HG03354 (cell line): ENCODE results near the gene GGA1.
"Not testable (repeated sequence)": the region's sequence is repeated elsewhere in the genome, so short reads cannot be mapped to it uniquely, and the experiment has no call there.

Experiments
- ATAC-seq: cut with Tn5 transposase; IDR thresholded peaks from one replicate; pipeline ENCODE4 v1.9.1; 2021; ENCODE audit warnings: mild to moderate bottlenecking; ENCODE audit not compliant: unreplicated experiment, poor library complexity, severe bottlenecking

Gene GGA1

GRCh38 chr22:37569921-37570660, 38.5 kb upstream of the GGA1 start:
- no peak for ATAC-seq

- no peak for ATAC-seq
These were observed 38.0 kb upstream of the GGA1 start for GRCh38 chr22:37570661-37570976.

- no peak for ATAC-seq
These were observed 37.2 kb upstream of the GGA1 start for GRCh38 chr22:37571258-37571991.

- no peak for ATAC-seq
These were observed 36.7 kb upstream of the GGA1 start for GRCh38 chr22:37571992-37572373.

GRCh38 chr22:37575490-37576003, 33.1 kb upstream of the GGA1 start:
- ATAC-seq: no peak

- ATAC-seq: no peak
These were observed 30.6 kb upstream of the GGA1 start for GRCh38 chr22:37578002-37578401.

GRCh38 chr22:37581504-37581903, 27.1 kb upstream of the GGA1 start:
- no peak for ATAC-seq

GRCh38 chr22:37582526-37582925, 26.1 kb upstream of the GGA1 start:
- ATAC-seq: no peak

- no peak for ATAC-seq
These were observed 20.0 kb upstream of the GGA1 start for GRCh38 chr22:37588546-37589215.

GRCh38 chr22:37589636-37590035, 19.0 kb upstream of the GGA1 start:
- no peak for ATAC-seq

GRCh38 chr22:37591081-37591480, 17.6 kb upstream of the GGA1 start:
- not testable (repeated sequence) for ATAC-seq

- no peak for ATAC-seq
These were observed 16.7 kb upstream of the GGA1 start for GRCh38 chr22:37591823-37592404.

GRCh38 chr22:37594237-37594636, 14.4 kb upstream of the GGA1 start:
- no peak for ATAC-seq

GRCh38 chr22:37599153-37599552, 9.5 kb upstream of the GGA1 start:
- ATAC-seq: no peak

GRCh38 chr22:37601203-37601539, 7.5 kb upstream of the GGA1 start:
- no peak for ATAC-seq

GRCh38 chr22:37601540-37602442, 6.8 kb upstream of the GGA1 start:
- ATAC-seq: no peak

GRCh38 chr22:37602546-37603277, 5.9 kb upstream of the GGA1 start:
- ATAC-seq: not testable (repeated sequence)

- no peak for ATAC-seq
These were observed 4.6 kb upstream of the GGA1 start for GRCh38 chr22:37604074-37604473.

GRCh38 chr22:37604875-37605274, 3.8 kb upstream of the GGA1 start:
- ATAC-seq: no peak
